ENCODE results near the gene KSR1. TPM values are rescaled to one million over a fixed set of nuclear protein-coding genes. Genes with fewer than 3 reads are reported as not detected.
A peak's percentile ranks its signal among the peaks of the same experiment; 100 is the strongest.

The KSR1 gene
- total and polyA plus RNA-seq, 9 of the 15 experiments (the other 6 are each of a cell fraction or from before 2014, with no cell fraction given) = 1.4 to 51.7 (median 18.4) TPM

GRCh38 chr17:27455914-27456680 lies at the start of gene KSR1 (continued):
- TF ChIP-seq POLR2G (IDR thresholded peaks at IDR 0.05; ENCODE audit: low read depth, low read length) = peak; percentile 87
- TF ChIP-seq ZBTB1 (CRISPR knock-in tag; IDR thresholded peaks at IDR 0.05; ENCODE audit: borderline replicate concordance, low read depth) = no peak
- peak; percentile 84 for TF ChIP-seq CTBP1 (IDR thresholded peaks at IDR 0.05; ENCODE audit: borderline replicate concordance)
- TF ChIP-seq POLR2AphosphoS2 (IDR thresholded peaks at IDR 0.05; ENCODE audit: low read length) = no peak
- TF ChIP-seq THRAP3 (IDR thresholded peaks at IDR 0.05; ENCODE audit: borderline replicate concordance) = no peak
- TF ChIP-seq PHF8 (IDR thresholded peaks at IDR 0.05; ENCODE audit: borderline replicate concordance, low read length) = peak; percentile 53; the same call in 1 of the 2 replicates
- TF ChIP-seq ZBTB5 (IDR thresholded peaks at IDR 0.05) = no peak
- TF ChIP-seq CHCHD3 (CRISPR knock-in tag; IDR thresholded peaks at IDR 0.05) = no peak
- no peak for TF ChIP-seq HOMEZ (CRISPR knock-in tag; IDR thresholded peaks at IDR 0.05)
- TF ChIP-seq ZEB2 (IDR thresholded peaks at IDR 0.05) = no peak
- no peak for TF ChIP-seq MCM2 (IDR thresholded peaks at IDR 0.05; ENCODE audit: low read depth)
- no peak for TF ChIP-seq TAF7 (tag; IDR thresholded peaks at IDR 0.05)
- TF ChIP-seq ATF1 (CRISPR knock-in tag; IDR thresholded peaks at IDR 0.05) = no peak
- TF ChIP-seq ATF1 (tag; IDR thresholded peaks at IDR 0.05) = peak; percentile 47
- no peak for TF ChIP-seq ZNF324 (CRISPR knock-in tag; IDR thresholded peaks at IDR 0.05)
- TF ChIP-seq CSDE1 (IDR thresholded peaks at IDR 0.05) = no peak
- no peak for TF ChIP-seq ZNF212 (CRISPR knock-in tag; IDR thresholded peaks at IDR 0.05)
- TF ChIP-seq DMBX1 (CRISPR knock-in tag; IDR thresholded peaks at IDR 0.05; ENCODE audit: borderline replicate concordance) = no peak; the same call in 1 of the 2 replicates
- TF ChIP-seq NFATC3 (IDR thresholded peaks at IDR 0.05) = no peak
- TF ChIP-seq BDP1 (IDR thresholded peaks at IDR 0.05; ENCODE audit: insufficient read depth, insufficient read length) = no peak
- TF ChIP-seq HDAC3 (IDR thresholded peaks at IDR 0.05; ENCODE audit: borderline replicate concordance, partially characterized antibody) = no peak
- no peak for TF ChIP-seq TAL1 (IDR thresholded peaks at IDR 0.05)
- peak; percentile 46 for TF ChIP-seq HMGN3 (IDR thresholded peaks at IDR 0.05; ENCODE audit: borderline replicate concordance, extremely low read depth, insufficient read length, low read depth, low read length)
